HEK293 (cell line): ENCODE data around the gene PIN1.

Experiments used
- CTCF ChIA-PET: fragments of 350-600 bp; formaldehyde crosslinking; extraction: SDS; loops from one replicate; lab custom pipeline; 2021; ENCODE audit warnings: antibody characterized with exemption; lab: Yijun Ruan, JAX
- POLR2A ChIA-PET: fragments of 300-600 bp; formaldehyde crosslinking; extraction: SDS; loops from one replicate; lab custom pipeline; 2020; ENCODE audit warnings: antibody characterized with exemption, inconsistent platforms; lab: Yijun Ruan, JAX
- H3K27ac ChIP-seq: fragments of 200-500 bp; sonication (Bioruptor generic); 2 replicates; pipeline ENCODE4 v1.5.1; 2014; ENCODE audit warnings: low read depth, low read length, control low read depth, inconsistent platforms; ENCODE audit errors: extremely low read depth
- H3K36me3 ChIP-seq, 2 experiments: fragments of 200-500 bp in 1 of 2; sonication (Bioruptor generic) in 1 of 2; 1 replicate in 1 of 2; 2 replicates in 1 of 2; pipeline ENCODE4 v1.5.1; 2014 to 2017; ENCODE audit warnings: inconsistent platforms in 2 of 2, low read length in 2 of 2; ENCODE audit not compliant: control insufficient read depth in 2 of 2, insufficient read depth in 1 of 2
- H3K4me1 ChIP-seq: fragments of 200-500 bp; sonication (Bioruptor generic); 2 replicates; pipeline ENCODE4 v1.5.1; 2014; ENCODE audit warnings: mild to moderate bottlenecking, low read length, inconsistent platforms; ENCODE audit not compliant: control insufficient read depth, insufficient read depth
- H3K4me3 ChIP-seq: 2 replicates; pipeline ENCODE4 v1.5.1; 2011; ENCODE audit warnings: low read depth, mild to moderate bottlenecking, control low read depth, low read length, moderate library complexity
- H3K9me3 ChIP-seq: fragments of 200-500 bp; sonication (Bioruptor generic); 2 replicates; pipeline ENCODE4 v1.5.1; 2014; ENCODE audit warnings: low read depth, low read length, inconsistent platforms; ENCODE audit not compliant: control insufficient read depth, insufficient read depth
- GFI1B ChIP-seq: fragments of 450-650 bp; formaldehyde crosslinking; IDR thresholded peaks from 2 replicates; pipeline ENCODE4 v1.5.1; 2016; ENCODE audit warnings: missing biosample characterization, missing genetic modification characterization
- GLI4 ChIP-seq: fragments of 450-650 bp; formaldehyde crosslinking; IDR thresholded peaks from 2 replicates; pipeline ENCODE4 v1.5.1; 2016; ENCODE audit warnings: missing biosample characterization, missing genetic modification characterization
- HOXD13 ChIP-seq: sonication (generic); formaldehyde crosslinking; IDR thresholded peaks from 2 replicates; pipeline ENCODE4 v1.8.0; 2022; ENCODE audit warnings: missing genetic modification reagents, borderline replicate concordance
- KLF9 ChIP-seq: fragments of 450-650 bp; formaldehyde crosslinking; IDR thresholded peaks from 2 replicates; pipeline ENCODE4 v1.5.1; 2016; ENCODE audit warnings: missing biosample characterization, missing genetic modification characterization, low read depth
- REPIN1 ChIP-seq: fragments of 450-650 bp; formaldehyde crosslinking; IDR thresholded peaks from 2 replicates; pipeline ENCODE4 v1.5.1; 2017; ENCODE audit warnings: missing biosample characterization, missing genetic modification characterization, low read depth
- SP2 ChIP-seq: fragments of 450-650 bp; formaldehyde crosslinking; IDR thresholded peaks from 2 replicates; pipeline ENCODE4 v1.5.1; 2016; ENCODE audit warnings: missing biosample characterization, missing genetic modification characterization
- TRIM28 ChIP-seq: IDR thresholded peaks from 2 replicates; pipeline ENCODE4 v1.6.1; 2011; ENCODE audit warnings: low read length, control low read depth, borderline replicate concordance
- ZNF10 ChIP-seq: fragments of 450-650 bp; formaldehyde crosslinking; IDR thresholded peaks from 2 replicates; pipeline ENCODE4 v1.5.1; 2017; ENCODE audit warnings: missing biosample characterization, missing genetic modification characterization
- ZNF140 ChIP-seq: fragments of 450-650 bp; formaldehyde crosslinking; IDR thresholded peaks from 2 replicates; pipeline ENCODE4 v1.5.1; 2016; ENCODE audit warnings: missing biosample characterization, missing genetic modification characterization
- ZNF211 ChIP-seq: fragments of 450-650 bp; formaldehyde crosslinking; IDR thresholded peaks from 2 replicates; pipeline ENCODE4 v1.5.1; 2016; ENCODE audit warnings: low read depth, missing biosample characterization, missing genetic modification characterization
- ZNF266 ChIP-seq: fragments of 450-650 bp; formaldehyde crosslinking; IDR thresholded peaks from 2 replicates; pipeline ENCODE4 v1.5.1; 2016; ENCODE audit warnings: missing biosample characterization, missing genetic modification characterization, low read depth
- ZNF354C ChIP-seq: fragments of 450-650 bp; formaldehyde crosslinking; IDR thresholded peaks from 2 replicates; pipeline ENCODE4 v1.5.1; 2016; ENCODE audit warnings: missing biosample characterization, missing genetic modification characterization, low read depth, borderline replicate concordance
- ZNF394 ChIP-seq: fragments of 450-650 bp; formaldehyde crosslinking; IDR thresholded peaks from 2 replicates; pipeline ENCODE4 v1.5.1; 2016; ENCODE audit warnings: missing biosample characterization, missing genetic modification characterization, mild to moderate bottlenecking, moderate library complexity, borderline replicate concordance
- ZNF426 ChIP-seq: fragments of 450-650 bp; formaldehyde crosslinking; IDR thresholded peaks from 2 replicates; pipeline ENCODE4 v1.5.1; 2017; ENCODE audit warnings: missing biosample characterization, missing genetic modification characterization, mild to moderate bottlenecking, inconsistent platforms, moderate library complexity
- ZNF48 ChIP-seq: fragments of 450-650 bp; formaldehyde crosslinking; IDR thresholded peaks from 2 replicates; pipeline ENCODE4 v1.5.1; 2016; ENCODE audit warnings: missing biosample characterization, missing genetic modification characterization
- ZNF518A ChIP-seq: fragments of 450-650 bp; formaldehyde crosslinking; conservative IDR thresholded peaks from 2 replicates; pipeline ENCODE4 v1.5.1; 2016; ENCODE audit warnings: low read depth, missing biosample characterization, missing genetic modification characterization
- ZNF529 ChIP-seq: fragments of 450-650 bp; formaldehyde crosslinking; IDR thresholded peaks from 2 replicates; pipeline ENCODE4 v1.5.1; 2017; ENCODE audit warnings: missing genetic modification characterization, missing biosample characterization; ENCODE audit not compliant: insufficient replicate concordance
- ZNF544 ChIP-seq: fragments of 450-650 bp; formaldehyde crosslinking; IDR thresholded peaks from 2 replicates; pipeline ENCODE4 v1.5.0; 2017; ENCODE audit warnings: missing biosample characterization, missing genetic modification characterization
- ZNF670 ChIP-seq: fragments of 450-650 bp; formaldehyde crosslinking; IDR thresholded peaks from 2 replicates; pipeline ENCODE4 v1.5.1; 2016; ENCODE audit warnings: missing biosample characterization, missing genetic modification characterization, low read depth
- ZNF677 ChIP-seq: fragments of 450-650 bp; IDR thresholded peaks from 2 replicates; pipeline ENCODE4 v1.5.0; 2018; ENCODE audit warnings: missing biosample characterization, mild to moderate bottlenecking, missing genetic modification characterization, moderate library complexity
- ZNF76 ChIP-seq: fragments of 450-650 bp; formaldehyde crosslinking; IDR thresholded peaks from 2 replicates; pipeline ENCODE4; 2016; ENCODE audit warnings: low read depth, missing biosample characterization, missing genetic modification characterization, borderline replicate concordance
- ZSCAN16 ChIP-seq: fragments of 450-650 bp; formaldehyde crosslinking; IDR thresholded peaks from 2 replicates; pipeline ENCODE4 v1.5.1; 2016; ENCODE audit warnings: missing biosample characterization, missing genetic modification characterization
- TF ChIP-seq, protein P1 (sequence below): fragments of 450-650 bp; formaldehyde crosslinking; IDR thresholded peaks from 2 replicates; pipeline ENCODE4 v1.5.1; 2016; ENCODE audit warnings: missing biosample characterization, missing genetic modification characterization, borderline replicate concordance
- TF ChIP-seq, protein P2 (sequence below): IDR thresholded peaks from 2 replicates; pipeline ENCODE4 v1.6.1; 2011; ENCODE audit warnings: mild to moderate bottlenecking, low read depth, low read length, borderline replicate concordance
- TF ChIP-seq, protein P3 (sequence below): fragments of 450-650 bp; formaldehyde crosslinking; IDR thresholded peaks from 2 replicates; pipeline ENCODE4 v1.5.1; 2016; ENCODE audit warnings: missing biosample characterization, missing genetic modification characterization

PIN1 gene

DNA sequence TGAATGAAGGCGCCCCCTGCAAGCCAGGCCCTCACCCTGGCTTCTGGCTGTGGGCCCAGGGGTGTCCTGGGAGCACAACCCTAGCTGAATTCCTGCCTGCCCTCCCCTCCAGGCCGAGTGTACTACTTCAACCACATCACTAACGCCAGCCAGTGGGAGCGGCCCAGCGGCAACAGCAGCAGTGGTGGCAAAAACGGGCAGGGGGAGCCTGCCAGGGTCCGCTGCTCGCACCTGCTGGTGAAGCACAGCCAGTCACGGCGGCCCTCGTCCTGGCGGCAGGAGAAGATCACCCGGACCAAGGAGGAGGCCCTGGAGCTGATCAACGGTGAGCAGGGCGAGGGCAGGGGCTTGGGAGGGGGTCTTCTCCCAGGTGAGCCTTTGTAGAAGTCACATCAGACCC is 3.2 kb downstream of the PIN1 start:
- H3K9me3 ChIP-seq, result no peaks in the 10 kb centered on the region
- no peaks in the 10 kb centered on the region for H3K4me1 ChIP-seq
- H3K27ac ChIP-seq, result no peak overlapping the region
- CTCF ChIA-PET, result interaction anchor here (0.7 to 1.5 kb wide), 2 partner anchors 22 to 162 kb away, joined by 3 read pairs; no protein-coding TSS in a partner anchor
- no peak for TF ChIP-seq ZSCAN16 (tag by site-specific recombination)
- no peak for TF ChIP-seq ZNF48 (tag by site-specific recombination)
- no peak for TF ChIP-seq ZNF140 (tag by site-specific recombination)
- no peak for TF ChIP-seq GFI1B
- TF ChIP-seq ZNF677 (tag by site-specific recombination), result no peak
- no peak for TF ChIP-seq HOXD13 (CRISPR knock-in tag)
- no peak for TF ChIP-seq TRIM28
- TF ChIP-seq SP2 (tag by site-specific recombination), result no peak
- no peak for TF ChIP-seq ZNF670
- TF ChIP-seq ZNF394 (tag by site-specific recombination), result no peak
- TF ChIP-seq ZNF544, result no peak
- no peak for TF ChIP-seq ZNF10
- TF ChIP-seq, all 188 proteins: peak for 0
- POLR2A ChIA-PET, result no interaction called here
- Histone ChIP-seq H3K36me3 (peaks cover 40 to 62% of the 10 kb centered on the region in 2 experiments), H3K4me3 (no peak overlapping the region)

DNA sequence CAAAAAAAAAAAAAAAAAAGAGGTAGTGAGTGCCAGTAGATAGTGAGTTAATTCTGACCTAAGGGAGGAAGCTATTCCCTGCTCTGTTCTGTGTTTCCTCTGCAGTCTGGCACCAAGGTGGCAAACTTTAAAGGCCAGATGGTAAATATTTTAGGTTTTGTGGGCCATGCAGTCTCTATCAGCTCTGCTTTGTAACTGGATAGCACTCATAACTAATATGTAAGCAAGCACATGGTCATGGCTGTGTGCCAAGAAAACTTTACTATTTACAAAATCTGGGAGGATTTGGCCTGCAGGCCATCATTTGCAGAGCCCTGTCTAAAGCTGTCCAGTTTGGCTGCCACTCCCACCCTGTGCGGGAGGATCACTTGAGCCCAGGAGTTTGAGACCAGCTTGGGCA is 4.3 kb downstream of the PIN1 start:
- Histone ChIP-seq H3K4me3 (no peak overlapping the region), H3K27ac (no peak overlapping the region), H3K4me1 (no peaks in the 10 kb centered on the region), H3K36me3 (peaks cover 45 to 72% of the 10 kb centered on the region in 2 experiments), H3K9me3 (no peaks in the 10 kb centered on the region)
- ChIA-PET CTCF (interaction anchor here (1.5 kb wide), 1 partner anchor 21 kb away, joined by 3 read pairs; no protein-coding TSS in a partner anchor), POLR2A (interaction anchor here (0.9 kb wide), 1 partner anchor 13 kb away, joined by 5 read pairs; no protein-coding TSS in a partner anchor)
- TF ChIP-seq KLF9, result no peak
- TF ChIP-seq, protein P1, sequence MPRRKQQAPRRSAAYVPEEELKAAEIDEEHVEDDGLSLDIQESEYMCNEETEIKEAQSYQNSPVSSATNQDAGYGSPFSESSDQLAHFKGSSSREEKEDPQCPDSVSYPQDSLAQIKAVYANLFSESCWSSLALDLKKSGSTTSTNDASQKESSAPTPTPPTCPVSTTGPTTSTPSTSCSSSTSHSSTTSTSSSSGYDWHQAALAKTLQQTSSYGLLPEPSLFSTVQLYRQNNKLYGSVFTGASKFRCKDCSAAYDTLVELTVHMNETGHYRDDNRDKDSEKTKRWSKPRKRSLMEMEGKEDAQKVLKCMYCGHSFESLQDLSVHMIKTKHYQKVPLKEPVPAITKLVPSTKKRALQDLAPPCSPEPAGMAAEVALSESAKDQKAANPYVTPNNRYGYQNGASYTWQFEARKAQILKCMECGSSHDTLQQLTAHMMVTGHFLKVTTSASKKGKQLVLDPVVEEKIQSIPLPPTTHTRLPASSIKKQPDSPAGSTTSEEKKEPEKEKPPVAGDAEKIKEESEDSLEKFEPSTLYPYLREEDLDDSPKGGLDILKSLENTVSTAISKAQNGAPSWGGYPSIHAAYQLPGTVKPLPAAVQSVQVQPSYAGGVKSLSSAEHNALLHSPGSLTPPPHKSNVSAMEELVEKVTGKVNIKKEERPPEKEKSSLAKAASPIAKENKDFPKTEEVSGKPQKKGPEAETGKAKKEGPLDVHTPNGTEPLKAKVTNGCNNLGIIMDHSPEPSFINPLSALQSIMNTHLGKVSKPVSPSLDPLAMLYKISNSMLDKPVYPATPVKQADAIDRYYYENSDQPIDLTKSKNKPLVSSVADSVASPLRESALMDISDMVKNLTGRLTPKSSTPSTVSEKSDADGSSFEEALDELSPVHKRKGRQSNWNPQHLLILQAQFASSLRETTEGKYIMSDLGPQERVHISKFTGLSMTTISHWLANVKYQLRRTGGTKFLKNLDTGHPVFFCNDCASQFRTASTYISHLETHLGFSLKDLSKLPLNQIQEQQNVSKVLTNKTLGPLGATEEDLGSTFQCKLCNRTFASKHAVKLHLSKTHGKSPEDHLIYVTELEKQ, result no peak
- no peak for TF ChIP-seq GLI4 (tag by site-specific recombination)
- TF ChIP-seq ZNF266 (tag by site-specific recombination), result no peak
- no peak for TF ChIP-seq ZNF529 (tag by site-specific recombination)
- TF ChIP-seq ZNF354C (tag by site-specific recombination), result no peak
- TF ChIP-seq, protein P2, sequence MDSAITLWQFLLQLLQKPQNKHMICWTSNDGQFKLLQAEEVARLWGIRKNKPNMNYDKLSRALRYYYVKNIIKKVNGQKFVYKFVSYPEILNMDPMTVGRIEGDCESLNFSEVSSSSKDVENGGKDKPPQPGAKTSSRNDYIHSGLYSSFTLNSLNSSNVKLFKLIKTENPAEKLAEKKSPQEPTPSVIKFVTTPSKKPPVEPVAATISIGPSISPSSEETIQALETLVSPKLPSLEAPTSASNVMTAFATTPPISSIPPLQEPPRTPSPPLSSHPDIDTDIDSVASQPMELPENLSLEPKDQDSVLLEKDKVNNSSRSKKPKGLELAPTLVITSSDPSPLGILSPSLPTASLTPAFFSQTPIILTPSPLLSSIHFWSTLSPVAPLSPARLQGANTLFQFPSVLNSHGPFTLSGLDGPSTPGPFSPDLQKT, result no peak
- TF ChIP-seq ZNF76 (tag by site-specific recombination), result no peak
- no peak for TF ChIP-seq REPIN1 (tag by site-specific recombination)
- TF ChIP-seq ZNF211, result no peak
- no peak for TF ChIP-seq ZNF518A (tag by site-specific recombination)
- no peak for TF ChIP-seq ZNF426 (tag by site-specific recombination)
- TF ChIP-seq, protein P3, sequence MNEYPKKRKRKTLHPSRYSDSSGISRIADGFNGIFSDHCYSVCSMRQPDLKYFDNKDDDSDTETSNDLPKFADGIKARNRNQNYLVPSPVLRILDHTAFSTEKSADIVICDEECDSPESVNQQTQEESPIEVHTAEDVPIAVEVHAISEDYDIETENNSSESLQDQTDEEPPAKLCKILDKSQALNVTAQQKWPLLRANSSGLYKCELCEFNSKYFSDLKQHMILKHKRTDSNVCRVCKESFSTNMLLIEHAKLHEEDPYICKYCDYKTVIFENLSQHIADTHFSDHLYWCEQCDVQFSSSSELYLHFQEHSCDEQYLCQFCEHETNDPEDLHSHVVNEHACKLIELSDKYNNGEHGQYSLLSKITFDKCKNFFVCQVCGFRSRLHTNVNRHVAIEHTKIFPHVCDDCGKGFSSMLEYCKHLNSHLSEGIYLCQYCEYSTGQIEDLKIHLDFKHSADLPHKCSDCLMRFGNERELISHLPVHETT (tag by site-specific recombination), result no peak
- TF ChIP-seq, all 188 proteins: peak for 0
